ENCODE measurements around the gene POFUT1.
"Not testable (repeated sequence)": the region's sequence is repeated elsewhere in the genome, so short reads cannot be mapped to it uniquely, and the experiment has no call there.

POFUT1 gene

GRCh38 chr20:32167552-32167951 lies 40.1 kb upstream of the POFUT1 start:
- no peaks in the 10 kb centered on the region for H3K9me3 ChIP-seq (ENCODE audit: control insufficient read depth in 5 of 5, low read length in 5 of 5)
- H3K9ac ChIP-seq (ENCODE audit: low read length in 5 of 5) = no peak overlapping the region
- H3K36me3 ChIP-seq (ENCODE audit: control insufficient read depth in 5 of 5, insufficient read depth in 5 of 5, low read length in 5 of 5) = peaks cover 2 to 46% (median 38%) of the 10 kb centered on the region in 5 donors
- H3K27me3 ChIP-seq (ENCODE audit: control insufficient read depth in 5 of 5, insufficient read depth in 4 of 5, low read length in 5 of 5) = no peaks in the 10 kb centered on the region
- no peak overlapping the region for H3K4me3 ChIP-seq (ENCODE audit: low read depth in 1 of 5, low read length in 5 of 5)
- H3K27ac ChIP-seq (ENCODE audit: low read depth, low read length) = no peak overlapping the region
- peaks cover 0 to 3% (median 0%) of the 10 kb centered on the region in 5 donors for H3K4me1 ChIP-seq (ENCODE audit: control insufficient read depth in 5 of 5, insufficient read depth in 5 of 5, low read length in 5 of 5)

- Histone ChIP-seq H3K4me1 (ENCODE audit: control insufficient read depth in 5 of 5, insufficient read depth in 5 of 5, low read length in 5 of 5) (peaks cover 0 to 3% (median 0%) of the 10 kb centered on the region in 5 donors), H3K27ac (ENCODE audit: low read depth, low read length) (no peak overlapping the region)
Observed at GRCh38 chr20:32168184-32168910, 39.3 kb upstream of the POFUT1 start.

GRCh38 chr20:32177696-32178095 lies 30.0 kb upstream of the POFUT1 start:
- H3K27me3 ChIP-seq (ENCODE audit: control insufficient read depth in 5 of 5, insufficient read depth in 4 of 5, low read length in 5 of 5); H3K4me1 ChIP-seq (ENCODE audit: control insufficient read depth in 5 of 5, insufficient read depth in 5 of 5, low read length in 5 of 5); H3K36me3 ChIP-seq (ENCODE audit: control insufficient read depth in 5 of 5, insufficient read depth in 5 of 5, low read length in 5 of 5); H3K9me3 ChIP-seq (ENCODE audit: control insufficient read depth in 5 of 5, low read length in 5 of 5); H3K27ac ChIP-seq (ENCODE audit: low read depth, low read length); H3K4me3 ChIP-seq (ENCODE audit: low read depth in 1 of 5, low read length in 5 of 5); H3K9ac ChIP-seq (ENCODE audit: low read length in 5 of 5): not testable (repeated sequence)

More at GRCh38 chr20:32168184-32168910, 39.3 kb upstream of the POFUT1 start:
- Histone ChIP-seq H3K36me3 (ENCODE audit: control insufficient read depth in 5 of 5, insufficient read depth in 5 of 5, low read length in 5 of 5) (peaks cover 0 to 40% (median 33%) of the 10 kb centered on the region in 5 donors), H3K27me3 (ENCODE audit: control insufficient read depth in 5 of 5, insufficient read depth in 4 of 5, low read length in 5 of 5) (no peaks in the 10 kb centered on the region), H3K4me3 (ENCODE audit: low read depth in 1 of 5, low read length in 5 of 5) (no peak overlapping the region), H3K9me3 (ENCODE audit: control insufficient read depth in 5 of 5, low read length in 5 of 5) (no peaks in the 10 kb centered on the region), H3K9ac (ENCODE audit: low read length in 5 of 5) (no peak overlapping the region)

- H3K4me1 ChIP-seq (ENCODE audit: control insufficient read depth in 5 of 5, insufficient read depth in 5 of 5, low read length in 5 of 5) = no peaks in the 10 kb centered on the region
- H3K9me3 ChIP-seq (ENCODE audit: control insufficient read depth in 5 of 5, low read length in 5 of 5) = no peaks in the 10 kb centered on the region
- no peaks in the 10 kb centered on the region for H3K36me3 ChIP-seq (ENCODE audit: control insufficient read depth in 5 of 5, insufficient read depth in 5 of 5, low read length in 5 of 5)
- H3K9ac ChIP-seq (ENCODE audit: low read length in 5 of 5) = no peak overlapping the region
- H3K27me3 ChIP-seq (ENCODE audit: control insufficient read depth in 5 of 5, insufficient read depth in 4 of 5, low read length in 5 of 5) = no peaks in the 10 kb centered on the region
- H3K4me3 ChIP-seq (ENCODE audit: low read depth in 1 of 5, low read length in 5 of 5) = no peak overlapping the region
- no peak overlapping the region for H3K27ac ChIP-seq (ENCODE audit: low read depth, low read length)
Observed at GRCh38 chr20:32179515-32179914, 28.2 kb upstream of the POFUT1 start.

GRCh38 chr20:32179934-32180333 lies 27.7 kb upstream of the POFUT1 start:
- Histone ChIP-seq H3K27ac (ENCODE audit: low read depth, low read length) (no peak overlapping the region), H3K9me3 (ENCODE audit: control insufficient read depth in 5 of 5, low read length in 5 of 5) (no peaks in the 10 kb centered on the region), H3K27me3 (ENCODE audit: control insufficient read depth in 5 of 5, insufficient read depth in 4 of 5, low read length in 5 of 5) (no peaks in the 10 kb centered on the region), H3K4me3 (ENCODE audit: low read depth in 1 of 5, low read length in 5 of 5) (no peak overlapping the region), H3K4me1 (ENCODE audit: control insufficient read depth in 5 of 5, insufficient read depth in 5 of 5, low read length in 5 of 5) (no peaks in the 10 kb centered on the region), H3K36me3 (ENCODE audit: control insufficient read depth in 5 of 5, insufficient read depth in 5 of 5, low read length in 5 of 5) (no peaks in the 10 kb centered on the region), H3K9ac (ENCODE audit: low read length in 5 of 5) (no peak overlapping the region)

- no peaks in the 10 kb centered on the region for H3K27me3 ChIP-seq (ENCODE audit: control insufficient read depth in 5 of 5, insufficient read depth in 4 of 5, low read length in 5 of 5)
- no peak overlapping the region for H3K4me3 ChIP-seq (ENCODE audit: low read depth in 1 of 5, low read length in 5 of 5)
- no peaks in the 10 kb centered on the region for H3K36me3 ChIP-seq (ENCODE audit: control insufficient read depth in 5 of 5, insufficient read depth in 5 of 5, low read length in 5 of 5)
- H3K9me3 ChIP-seq (ENCODE audit: control insufficient read depth in 5 of 5, low read length in 5 of 5) = no peaks in the 10 kb centered on the region
- no peaks in the 10 kb centered on the region for H3K4me1 ChIP-seq (ENCODE audit: control insufficient read depth in 5 of 5, insufficient read depth in 5 of 5, low read length in 5 of 5)
- H3K9ac ChIP-seq (ENCODE audit: low read length in 5 of 5) = no peak overlapping the region
- no peak overlapping the region for H3K27ac ChIP-seq (ENCODE audit: low read depth, low read length)
Observed at GRCh38 chr20:32181606-32182005, 26.1 kb upstream of the POFUT1 start.

GRCh38 chr20:32183947-32184635 lies 23.6 kb upstream of the POFUT1 start:
- Histone ChIP-seq H3K4me1 (ENCODE audit: control insufficient read depth in 5 of 5, insufficient read depth in 5 of 5, low read length in 5 of 5) (peaks cover 0 to 7% (median 4%) of the 10 kb centered on the region in 5 donors), H3K9me3 (ENCODE audit: control insufficient read depth in 5 of 5, low read length in 5 of 5) (no peaks in the 10 kb centered on the region), H3K4me3 (ENCODE audit: low read depth in 1 of 5, low read length in 5 of 5) (no peak overlapping the region), H3K9ac (ENCODE audit: low read length in 5 of 5) (no peak overlapping the region), H3K27me3 (ENCODE audit: control insufficient read depth in 5 of 5, insufficient read depth in 4 of 5, low read length in 5 of 5) (no peaks in the 10 kb centered on the region), H3K36me3 (ENCODE audit: control insufficient read depth in 5 of 5, insufficient read depth in 5 of 5, low read length in 5 of 5) (no peaks in the 10 kb centered on the region), H3K27ac (ENCODE audit: low read depth, low read length) (no peak overlapping the region)

GRCh38 chr20:32184961-32185603 lies 22.6 kb upstream of the POFUT1 start:
- Histone ChIP-seq H3K4me3 (ENCODE audit: low read depth in 1 of 5, low read length in 5 of 5) (no peak overlapping the region), H3K9ac (ENCODE audit: low read length in 5 of 5) (no peak overlapping the region), H3K27ac (ENCODE audit: low read depth, low read length) (no peak overlapping the region), H3K36me3 (ENCODE audit: control insufficient read depth in 5 of 5, insufficient read depth in 5 of 5, low read length in 5 of 5) (no peaks in the 10 kb centered on the region), H3K9me3 (ENCODE audit: control insufficient read depth in 5 of 5, low read length in 5 of 5) (no peaks in the 10 kb centered on the region), H3K27me3 (ENCODE audit: control insufficient read depth in 5 of 5, insufficient read depth in 4 of 5, low read length in 5 of 5) (no peaks in the 10 kb centered on the region), H3K4me1 (ENCODE audit: control insufficient read depth in 5 of 5, insufficient read depth in 5 of 5, low read length in 5 of 5) (peaks cover 3 to 14% (median 12%) of the 10 kb centered on the region in 5 donors)

- no peak overlapping the region for H3K4me3 ChIP-seq (ENCODE audit: low read depth in 1 of 5, low read length in 5 of 5)
- peaks cover 3 to 21% (median 17%) of the 10 kb centered on the region in 5 donors for H3K4me1 ChIP-seq (ENCODE audit: control insufficient read depth in 5 of 5, insufficient read depth in 5 of 5, low read length in 5 of 5)
- no peaks in the 10 kb centered on the region for H3K27me3 ChIP-seq (ENCODE audit: control insufficient read depth in 5 of 5, insufficient read depth in 4 of 5, low read length in 5 of 5)
- no peak overlapping the region for H3K27ac ChIP-seq (ENCODE audit: low read depth, low read length)
- H3K36me3 ChIP-seq (ENCODE audit: control insufficient read depth in 5 of 5, insufficient read depth in 5 of 5, low read length in 5 of 5) = no peaks in the 10 kb centered on the region
- H3K9ac ChIP-seq (ENCODE audit: low read length in 5 of 5) = no peak overlapping the region
- no peaks in the 10 kb centered on the region for H3K9me3 ChIP-seq (ENCODE audit: control insufficient read depth in 5 of 5, low read length in 5 of 5)
Observed at GRCh38 chr20:32186506-32186905, 21.2 kb upstream of the POFUT1 start.

Data from subcutaneous abdominal adipose tissue (tissue), 5 donors.